BLaER1 treated with 17β-estradiol and CSF1 and Interleukin-3, amounts not matched to agents 10 nM and 100 nM (cell line): Measurements from ENCODE around the gene STK32B.
A peak's percentile ranks its signal among the peaks of the same experiment; 100 is the strongest.

Experiments
- H3K27ac ChIP-seq, 11 experiments: shearing (Covaris generic); formaldehyde crosslinking; 2 replicates each; pipeline ENCODE4 v1.8.1; 2022
- H3K27me3 ChIP-seq, 11 experiments: shearing (Covaris generic); formaldehyde crosslinking; 2 replicates each; pipeline ENCODE4 v1.8.1; 2022
- H3K36me3 ChIP-seq, 11 experiments: shearing (Covaris generic); formaldehyde crosslinking; 2 replicates each; pipeline ENCODE4 v1.8.1; 2022
- H3K4me1 ChIP-seq, 10 experiments: shearing (Covaris generic); formaldehyde crosslinking; 2 replicates each; pipeline ENCODE4 v1.8.1; 2022
- H3K4me2 ChIP-seq, 11 experiments: shearing (Covaris generic); formaldehyde crosslinking; 2 replicates each; pipeline ENCODE4 v1.8.1; 2022
- H3K4me3 ChIP-seq, 10 experiments: shearing (Covaris generic); formaldehyde crosslinking; 2 replicates each; pipeline ENCODE4 v1.8.1; 2022
- H3K9ac ChIP-seq, 11 experiments: shearing (Covaris generic); formaldehyde crosslinking; 2 replicates each; pipeline ENCODE4 v1.8.1; 2022
- H3K9me3 ChIP-seq, 11 experiments: shearing (Covaris generic); formaldehyde crosslinking; replicated peaks in 1 of 11; 2 replicates each; pipeline ENCODE4 v1.8.1; 2022
- H4K20me1 ChIP-seq, 11 experiments: shearing (Covaris generic); formaldehyde crosslinking; 2 replicates each; pipeline ENCODE4 v1.8.1; 2022
- Cebpa-rat ChIP-seq, 11 experiments: shearing (Covaris generic); IDR thresholded peaks; 2 replicates each; pipeline ENCODE4 v1.8.1; 2022

Gene STK32B

DNA sequence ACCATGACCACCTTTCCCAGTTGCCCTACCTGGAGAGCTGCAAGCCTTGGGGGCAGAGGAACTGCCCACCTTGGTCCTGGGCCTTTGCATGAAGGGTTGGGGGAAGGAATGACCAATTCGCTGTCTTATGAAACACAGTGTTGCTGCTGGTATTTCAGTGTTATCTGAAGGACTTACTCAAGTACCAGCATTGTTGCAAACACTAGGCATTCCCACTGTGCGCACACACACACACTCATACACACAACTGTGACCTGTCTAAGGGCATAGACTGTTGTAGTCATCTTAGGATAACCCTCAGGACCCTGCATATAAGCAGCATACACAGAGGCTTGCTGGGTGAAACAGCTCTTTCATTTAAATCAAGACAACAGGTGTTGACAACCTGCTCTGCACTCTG lies 446.2 kb downstream of the STK32B start:
- no peak overlapping the region for H3K27ac ChIP-seq
- no peak overlapping the region for H3K4me2 ChIP-seq
- peaks cover 0 to 9% (median 0%) of the 10 kb centered on the region in 10 experiments; a peak in 4 of 20 replicates for H3K4me1 ChIP-seq
- TF ChIP-seq Cebpa-rat (IDR thresholded peaks at IDR 0.05): no peak
- H3K27me3 ChIP-seq: no peaks in the 10 kb centered on the region; a peak in 1 of 22 replicates
- H4K20me1 ChIP-seq: no peaks in the 10 kb centered on the region
- H3K4me3 ChIP-seq: no peak overlapping the region
- H3K9ac ChIP-seq: no peak overlapping the region
- peaks cover 0 to 32% (median 13%) of the 10 kb centered on the region in 11 experiments; a peak in 16 of 22 replicates for H3K36me3 ChIP-seq
- peaks cover 2 to 13% (median 12%) of the 10 kb centered on the region in 11 experiments; a peak in 19 of 22 replicates for H3K9me3 ChIP-seq

DNA sequence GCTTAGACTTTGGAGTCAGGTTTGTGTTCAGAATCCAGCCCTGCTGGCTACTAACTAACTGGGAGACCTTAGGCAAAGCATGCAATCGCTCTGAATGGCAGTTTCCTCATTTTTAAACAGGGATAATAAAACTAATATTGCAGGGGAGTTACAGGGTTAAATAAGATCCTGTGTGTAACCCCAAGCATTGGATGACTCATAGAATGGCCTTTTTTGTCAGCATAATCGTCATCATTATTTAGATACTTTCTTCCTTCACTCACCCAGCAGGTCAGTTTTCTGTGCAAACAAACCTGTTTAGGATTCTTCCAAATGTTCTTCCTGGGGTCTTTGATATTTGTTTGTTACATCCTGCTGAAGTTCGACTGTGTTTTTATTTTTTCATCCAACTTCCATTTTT lies 448.9 kb downstream of the STK32B start:
- TF ChIP-seq Cebpa-rat (IDR thresholded peaks at IDR 0.05): no peak
- Histone ChIP-seq H3K9ac (no peak overlapping the region), H3K4me3 (no peak overlapping the region), H3K36me3 (peaks cover 0 to 40% (median 18%) of the 10 kb centered on the region in 11 experiments; a peak in 16 of 22 replicates), H3K9me3 (peaks cover 6 to 27% (median 20%) of the 10 kb centered on the region in 11 experiments; a peak in 20 of 22 replicates), H3K4me1 (peaks cover 0 to 9% (median 0%) of the 10 kb centered on the region in 10 experiments; a peak in 4 of 20 replicates), H4K20me1 (no peaks in the 10 kb centered on the region), H3K27ac (no peak overlapping the region), H3K4me2 (peak overlapping the region in 3 of 11 experiments; percentile 2 to 12 (median 7); a peak in 1 of 22 replicates), H3K27me3 (no peaks in the 10 kb centered on the region; a peak in 1 of 22 replicates)

DNA sequence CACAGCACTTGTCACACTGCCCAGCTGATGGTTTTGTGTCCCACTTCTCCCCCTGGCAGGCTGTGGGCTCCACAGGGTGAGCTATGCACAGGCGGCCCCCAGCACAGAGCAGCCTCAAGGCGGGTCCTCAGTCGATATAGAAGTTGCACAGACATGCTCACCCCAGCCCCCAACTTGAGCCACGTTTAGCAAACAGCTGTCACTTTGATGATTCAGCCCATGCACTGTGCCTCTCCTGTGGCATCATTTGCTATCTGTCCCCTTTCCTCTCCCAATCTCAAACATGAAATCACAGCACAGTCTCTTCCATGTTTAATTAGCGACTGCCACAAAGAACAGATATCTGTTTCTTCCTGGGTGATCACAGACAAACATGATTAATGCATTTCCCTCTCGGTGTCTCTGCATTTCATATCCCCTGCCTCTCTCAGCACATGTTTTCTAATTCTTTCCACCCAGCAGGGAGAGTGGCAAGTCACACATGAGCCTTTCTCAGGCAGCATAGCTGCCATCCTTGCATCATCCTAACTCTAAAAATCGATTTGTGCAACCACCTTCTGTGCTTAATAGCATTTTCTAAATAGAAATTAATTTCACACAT lies 452.2 kb downstream of the STK32B start:
- no peaks in the 10 kb centered on the region; a peak in 1 of 22 replicates for H3K27me3 ChIP-seq
- no peak for TF ChIP-seq Cebpa-rat (IDR thresholded peaks at IDR 0.05)
- H3K36me3 ChIP-seq: peaks cover 0 to 33% (median 18%) of the 10 kb centered on the region in 11 experiments; a peak in 16 of 22 replicates
- no peak overlapping the region for H3K27ac ChIP-seq
- H3K4me3 ChIP-seq: no peak overlapping the region
- no peak overlapping the region for H3K9ac ChIP-seq
- H3K9me3 ChIP-seq: peaks cover 6 to 27% (median 20%) of the 10 kb centered on the region in 11 experiments; a peak in 20 of 22 replicates
- H3K4me1 ChIP-seq: peaks cover 0 to 9% (median 0%) of the 10 kb centered on the region in 10 experiments; a peak in 4 of 20 replicates
- H4K20me1 ChIP-seq: no peaks in the 10 kb centered on the region
- H3K4me2 ChIP-seq: no peak overlapping the region

DNA sequence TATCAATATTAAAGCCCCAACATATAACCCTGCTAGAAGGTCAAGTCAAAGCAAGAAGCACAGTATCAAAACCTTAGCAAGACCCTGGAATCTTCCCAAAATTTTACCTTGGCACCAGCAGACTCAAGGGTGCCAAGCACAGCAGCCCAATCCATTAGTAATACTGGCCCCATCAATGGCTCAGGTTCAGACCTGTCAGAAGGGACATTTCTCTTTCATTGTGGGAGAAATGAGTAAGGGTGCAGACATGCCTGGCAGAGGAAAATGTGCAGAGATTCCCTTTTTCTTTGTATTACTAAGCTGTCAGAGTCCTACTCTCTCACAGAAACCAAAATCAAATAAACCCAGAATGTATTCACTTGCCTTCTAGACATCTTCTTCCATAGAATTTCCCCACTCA lies 453.2 kb downstream of the STK32B start:
- Histone ChIP-seq H3K9me3 (peaks cover 7 to 27% (median 20%) of the 10 kb centered on the region in 11 experiments; a peak in 20 of 22 replicates), H3K27ac (no peak overlapping the region), H3K27me3 (no peaks in the 10 kb centered on the region), H3K4me3 (no peak overlapping the region), H3K36me3 (peaks cover 0 to 25% (median 13%) of the 10 kb centered on the region in 11 experiments; a peak in 11 of 22 replicates), H3K4me1 (peaks cover 0 to 9% (median 0%) of the 10 kb centered on the region in 10 experiments; a peak in 4 of 20 replicates), H3K4me2 (no peak overlapping the region), H3K9ac (no peak overlapping the region), H4K20me1 (no peaks in the 10 kb centered on the region)
- TF ChIP-seq Cebpa-rat (IDR thresholded peaks at IDR 0.05): no peak

DNA sequence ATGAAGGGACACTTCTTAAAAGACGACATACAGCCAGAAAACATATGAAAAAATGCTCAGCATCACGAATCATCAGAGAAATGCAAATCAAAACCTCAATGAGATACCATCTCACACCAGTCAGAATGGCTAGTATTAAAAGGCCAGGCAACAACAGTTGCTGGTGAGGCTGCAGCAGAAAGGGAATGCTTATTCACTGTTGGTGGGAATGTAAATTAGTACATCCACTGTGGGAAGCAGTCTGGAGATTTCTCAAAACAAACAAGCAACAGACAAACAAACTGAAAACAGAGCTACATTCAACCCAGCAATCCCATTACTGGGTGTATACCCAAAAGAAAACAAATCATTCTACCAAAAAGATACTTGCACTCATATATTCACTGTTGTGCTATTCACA lies 459.2 kb downstream of the STK32B start:
- TF ChIP-seq Cebpa-rat (IDR thresholded peaks at IDR 0.05): no peak
- peaks cover 5 to 27% (median 14%) of the 10 kb centered on the region in 11 experiments; a peak in 18 of 22 replicates for H3K9me3 ChIP-seq
- H3K9ac ChIP-seq: no peak overlapping the region
- H3K36me3 ChIP-seq: no peaks in the 10 kb centered on the region
- H3K27me3 ChIP-seq: no peaks in the 10 kb centered on the region
- H3K4me2 ChIP-seq: no peak overlapping the region
- no peak overlapping the region for H3K4me3 ChIP-seq
- no peak overlapping the region for H3K27ac ChIP-seq
- H4K20me1 ChIP-seq: no peaks in the 10 kb centered on the region
- H3K4me1 ChIP-seq: no peaks in the 10 kb centered on the region

DNA sequence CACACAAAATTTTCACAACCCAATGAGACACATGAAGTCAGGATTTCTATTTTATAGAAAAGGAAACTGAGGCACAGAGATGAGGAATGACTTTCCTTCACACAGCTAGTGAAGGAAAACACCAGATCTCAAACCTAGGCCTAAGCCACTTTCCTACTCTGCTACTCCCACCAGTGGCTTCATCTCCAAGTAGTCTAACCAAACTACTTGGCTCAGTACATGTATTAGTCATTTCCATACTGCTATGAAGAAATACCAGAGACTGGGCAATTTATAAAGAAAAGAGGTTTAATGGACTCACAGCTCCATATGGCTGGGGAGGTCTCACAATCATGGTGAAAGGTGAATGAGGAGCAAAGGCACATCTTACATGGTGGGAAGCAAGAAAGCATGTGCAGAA lies 460.5 kb downstream of the STK32B start:
- H3K27me3 ChIP-seq: no peaks in the 10 kb centered on the region
- H3K36me3 ChIP-seq: no peaks in the 10 kb centered on the region
- H3K9me3 ChIP-seq: peaks cover 5 to 27% (median 17%) of the 10 kb centered on the region in 11 experiments; a peak in 18 of 22 replicates
- H3K4me3 ChIP-seq: no peak overlapping the region
- no peak overlapping the region for H3K27ac ChIP-seq
- no peaks in the 10 kb centered on the region for H3K4me1 ChIP-seq
- H3K9ac ChIP-seq: no peak overlapping the region
- no peak overlapping the region for H3K4me2 ChIP-seq
- no peaks in the 10 kb centered on the region for H4K20me1 ChIP-seq
- TF ChIP-seq Cebpa-rat (IDR thresholded peaks at IDR 0.05): no peak

DNA sequence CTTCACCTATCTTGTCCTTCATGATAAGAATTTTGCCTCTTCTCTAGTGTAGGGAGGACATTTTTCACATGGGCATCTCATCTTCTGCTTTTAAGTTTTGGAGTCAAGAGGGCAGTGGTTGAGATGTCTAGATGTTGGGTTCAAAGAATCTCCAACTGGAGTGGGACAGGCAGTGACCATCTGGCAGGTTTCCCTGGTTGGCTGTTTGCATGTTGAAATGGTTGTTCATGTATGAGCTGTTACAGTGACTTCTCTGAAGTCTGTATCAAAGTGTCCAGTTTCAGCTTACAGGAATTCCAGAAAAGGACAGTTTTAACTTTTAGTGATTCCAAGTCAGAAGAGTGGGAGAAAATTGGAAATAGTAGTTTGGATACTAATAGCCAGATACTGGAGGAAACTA lies 464.4 kb downstream of the STK32B start:
- H3K36me3 ChIP-seq: no peaks in the 10 kb centered on the region
- no peaks in the 10 kb centered on the region for H4K20me1 ChIP-seq
- no peak for TF ChIP-seq Cebpa-rat (IDR thresholded peaks at IDR 0.05)
- peaks cover 5 to 30% (median 19%) of the 10 kb centered on the region in 11 experiments; a peak in 18 of 22 replicates for H3K9me3 ChIP-seq
- H3K4me3 ChIP-seq: no peak overlapping the region
- no peak overlapping the region for H3K27ac ChIP-seq
- H3K4me2 ChIP-seq: no peak overlapping the region
- no peaks in the 10 kb centered on the region for H3K4me1 ChIP-seq
- no peak overlapping the region for H3K9ac ChIP-seq
- no peaks in the 10 kb centered on the region for H3K27me3 ChIP-seq

DNA sequence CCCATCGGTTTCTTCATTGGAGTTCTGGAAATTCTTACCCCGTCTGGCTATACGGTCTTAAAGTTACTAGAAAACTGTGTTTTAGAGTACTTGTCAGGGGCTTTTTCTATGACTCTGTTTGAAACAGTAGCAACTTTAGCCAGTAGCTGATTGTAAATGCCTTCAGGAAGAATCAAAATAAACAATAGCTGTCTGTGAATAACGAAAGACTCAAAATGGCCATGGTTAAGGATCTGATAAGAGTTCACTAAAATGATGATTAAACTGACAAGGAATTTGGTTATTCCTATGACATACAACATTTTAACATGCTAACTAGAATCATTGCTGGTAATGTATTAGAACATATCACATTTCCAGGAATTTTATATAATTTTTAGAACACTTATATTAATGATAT lies 466.1 kb downstream of the STK32B start:
- no peak overlapping the region for H3K4me2 ChIP-seq
- H3K9me3 ChIP-seq: peaks cover 0 to 20% (median 12%) of the 10 kb centered on the region in 11 experiments; a peak in 13 of 22 replicates
- H4K20me1 ChIP-seq: no peaks in the 10 kb centered on the region
- no peaks in the 10 kb centered on the region for H3K27me3 ChIP-seq
- no peaks in the 10 kb centered on the region for H3K4me1 ChIP-seq
- H3K27ac ChIP-seq: no peak overlapping the region
- no peak for TF ChIP-seq Cebpa-rat (IDR thresholded peaks at IDR 0.05)
- no peak overlapping the region for H3K4me3 ChIP-seq
- H3K9ac ChIP-seq: no peak overlapping the region
- H3K36me3 ChIP-seq: no peaks in the 10 kb centered on the region

DNA sequence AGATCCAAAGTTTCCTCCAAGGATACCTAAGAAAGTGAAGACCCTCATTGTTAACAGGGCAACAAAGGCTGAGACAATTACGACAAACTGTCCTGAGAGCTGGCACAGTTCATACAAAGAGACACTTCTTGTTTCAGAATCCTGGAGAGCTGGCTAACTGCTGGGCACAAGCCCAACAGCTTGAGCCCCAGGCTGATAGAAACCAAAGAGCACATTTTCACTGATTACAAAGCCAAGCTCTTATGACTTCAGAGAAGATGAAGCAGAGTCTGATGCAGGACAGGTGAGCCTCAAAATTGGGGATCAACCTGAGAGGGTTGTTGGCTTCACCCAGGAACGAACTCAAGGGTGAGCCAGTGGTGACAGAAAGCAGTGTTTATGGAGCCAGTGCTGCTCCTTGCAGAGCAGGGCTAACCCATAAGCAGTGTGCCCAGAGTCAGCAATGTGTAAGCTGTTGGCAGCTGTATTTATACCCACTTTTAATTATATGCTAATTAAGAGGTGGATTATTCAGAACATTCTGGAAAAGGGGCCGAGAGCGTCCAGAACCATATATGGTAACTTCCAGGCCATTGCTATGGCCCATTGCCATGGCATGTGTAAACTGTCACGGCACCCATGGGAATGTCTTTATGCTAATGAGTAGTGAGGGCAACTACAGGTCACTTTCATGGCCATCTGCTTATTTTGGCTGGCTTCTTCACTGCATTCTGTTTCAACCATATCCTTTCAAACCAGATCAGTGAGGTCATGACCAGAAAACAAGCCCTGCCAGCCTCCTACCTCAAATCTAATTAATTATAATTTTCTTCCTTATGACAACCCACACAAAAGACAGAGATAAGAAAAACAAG lies 473.4 kb downstream of the STK32B start:
- Histone ChIP-seq H4K20me1 (no peaks in the 10 kb centered on the region), H3K36me3 (no peaks in the 10 kb centered on the region), H3K4me1 (no peaks in the 10 kb centered on the region), H3K27ac (no peak overlapping the region), H3K9ac (no peak overlapping the region), H3K4me3 (no peak overlapping the region), H3K4me2 (no peak overlapping the region), H3K9me3 (peaks cover 0 to 15% (median 5%) of the 10 kb centered on the region in 11 experiments; a peak in 10 of 22 replicates), H3K27me3 (no peaks in the 10 kb centered on the region)
- no peak for TF ChIP-seq Cebpa-rat (IDR thresholded peaks at IDR 0.05)
